Ramos (cell line): ENCODE results near the gene C1QTNF5.
"Not testable (repeated sequence)": the region's sequence is repeated elsewhere in the genome, so short reads cannot be mapped to it uniquely, and the experiment has no call there.

Experiments used
- in situ Hi-C: fragments of 300-500 bp; cut with MboI; formaldehyde crosslinking; loops from one replicate; pipeline ENCODE4 v1.14.3; 2022; ENCODE audit warnings: low sequenced_read_pairs; ENCODE audit not compliant: unreplicated experiment

Gene C1QTNF5, protein sequence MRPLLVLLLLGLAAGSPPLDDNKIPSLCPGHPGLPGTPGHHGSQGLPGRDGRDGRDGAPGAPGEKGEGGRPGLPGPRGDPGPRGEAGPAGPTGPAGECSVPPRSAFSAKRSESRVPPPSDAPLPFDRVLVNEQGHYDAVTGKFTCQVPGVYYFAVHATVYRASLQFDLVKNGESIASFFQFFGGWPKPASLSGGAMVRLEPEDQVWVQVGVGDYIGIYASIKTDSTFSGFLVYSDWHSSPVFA

DNA sequence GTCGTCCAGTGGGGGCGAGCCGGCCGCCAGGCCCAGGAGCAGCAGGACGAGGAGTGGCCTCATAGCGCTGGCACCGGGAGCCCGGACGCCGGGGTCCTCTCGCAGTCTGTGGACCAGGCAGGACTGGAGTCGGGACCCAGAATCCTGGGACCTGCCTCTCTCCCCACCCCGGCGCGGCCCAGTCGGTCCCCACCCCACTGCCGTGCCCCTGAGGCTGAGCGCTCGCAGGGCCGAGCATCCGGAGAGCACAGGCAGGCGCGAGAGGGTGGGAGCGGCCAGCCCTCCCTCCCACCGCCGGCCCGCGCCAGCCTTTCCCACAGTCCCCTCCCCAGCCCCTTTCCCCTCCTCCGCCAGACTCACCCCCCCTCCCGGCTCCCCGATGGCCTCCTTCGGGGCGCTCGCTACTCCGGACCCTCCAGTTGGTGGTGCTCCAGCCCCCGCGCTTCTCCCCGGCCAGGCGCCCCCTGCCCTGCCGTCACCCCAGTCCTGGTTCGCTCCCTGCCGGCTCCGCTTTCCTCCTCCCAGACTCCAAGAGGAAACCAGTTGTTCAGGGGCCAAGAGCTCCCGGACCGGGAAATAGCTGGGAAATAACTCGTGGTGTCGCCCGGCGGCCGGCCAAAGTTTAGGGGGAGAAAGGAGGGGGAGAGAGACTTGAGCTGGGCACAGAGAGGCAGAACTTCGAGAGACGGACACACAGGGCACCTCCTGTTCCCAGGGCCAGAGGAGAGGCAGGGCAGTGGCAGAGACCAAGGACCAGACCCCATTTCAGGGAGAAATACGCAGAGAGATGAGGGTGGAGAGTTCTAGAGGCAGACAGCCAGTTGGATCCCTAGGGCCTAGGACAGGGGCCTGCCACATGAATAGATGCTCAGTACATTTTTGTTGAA lies at the start of gene C1QTNF5:
C1QTNF5 (minus strand) TSS at position 549 of the 887 bp plus-strand sequence; CDS start at position 63, 486 bp downstream.
- in situ Hi-C loops: no loop called here

DNA sequence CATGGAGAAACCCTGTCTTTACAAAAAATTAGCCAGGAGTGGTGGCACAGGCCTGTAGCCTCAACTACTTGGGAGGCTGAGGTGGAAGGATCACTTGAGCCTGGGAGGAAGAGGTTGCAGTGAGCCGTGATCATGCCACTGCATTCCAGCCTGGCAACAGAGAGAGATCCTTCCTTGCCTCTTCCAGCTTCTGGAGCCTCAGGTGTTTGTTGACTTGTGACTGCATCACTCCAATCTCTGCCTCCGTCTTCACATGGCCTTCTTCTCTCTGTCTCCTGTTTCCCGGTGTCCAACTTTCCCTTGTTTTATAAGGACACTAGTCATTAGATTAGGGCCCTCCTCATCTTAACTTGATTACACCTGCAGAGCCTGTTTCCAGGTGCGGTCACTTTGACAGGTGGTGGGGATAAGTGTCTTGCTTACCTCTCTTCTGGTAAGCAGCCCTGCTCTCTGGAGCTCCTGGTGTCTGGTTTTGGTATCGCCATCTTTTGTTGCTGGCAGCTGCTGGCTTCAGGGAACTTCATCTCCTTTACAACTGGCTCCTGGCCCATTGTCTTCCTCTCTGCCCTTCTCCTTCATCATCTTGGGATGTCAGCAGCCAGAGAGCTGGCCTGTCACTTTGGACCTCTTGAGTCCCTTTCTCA lies 49.0 kb upstream of the C1QTNF5 start:
- in situ Hi-C loops: no loop called here

DNA sequence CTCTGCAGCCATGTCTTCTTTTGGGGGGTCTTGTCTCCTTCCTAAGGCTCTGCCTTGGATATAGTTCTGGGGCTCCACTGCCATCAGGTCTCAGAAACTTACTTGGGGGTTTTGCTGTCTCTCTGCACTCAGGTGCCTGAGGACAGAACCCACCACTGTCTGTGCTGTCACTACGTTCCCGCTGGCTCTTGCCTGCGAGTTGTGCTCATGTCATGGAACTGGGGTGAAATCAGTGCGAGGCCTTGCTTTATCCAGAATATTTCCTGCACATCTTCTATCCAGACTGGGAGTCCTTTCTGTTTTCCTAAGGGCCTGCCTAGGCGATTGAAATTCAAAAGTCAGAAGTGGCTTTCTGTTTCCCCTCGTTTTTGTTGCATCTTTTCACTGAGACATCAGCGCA lies 47.4 kb upstream of the C1QTNF5 start:
- in situ Hi-C loops: no loop called here

DNA sequence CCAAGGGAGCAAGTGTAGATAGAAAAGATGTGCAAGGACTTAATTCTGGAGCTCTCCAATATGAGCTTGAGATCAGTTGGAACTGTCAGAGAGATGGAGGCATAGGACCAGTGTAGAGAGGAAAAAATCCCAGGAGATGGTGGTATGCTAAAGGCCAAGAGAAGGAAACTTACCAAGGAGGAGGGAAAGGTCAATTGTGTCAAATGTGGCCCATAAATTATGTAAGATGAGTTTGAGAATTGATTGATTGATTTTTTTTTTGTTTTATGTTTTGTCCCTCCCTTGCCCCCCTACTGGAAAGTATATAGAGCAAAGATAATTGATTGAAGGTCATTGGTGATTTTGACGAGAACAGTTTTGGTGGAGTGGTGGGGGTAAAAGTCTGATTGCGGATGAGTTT lies 43.6 kb upstream of the C1QTNF5 start:
- in situ Hi-C loops: no loop called here

DNA sequence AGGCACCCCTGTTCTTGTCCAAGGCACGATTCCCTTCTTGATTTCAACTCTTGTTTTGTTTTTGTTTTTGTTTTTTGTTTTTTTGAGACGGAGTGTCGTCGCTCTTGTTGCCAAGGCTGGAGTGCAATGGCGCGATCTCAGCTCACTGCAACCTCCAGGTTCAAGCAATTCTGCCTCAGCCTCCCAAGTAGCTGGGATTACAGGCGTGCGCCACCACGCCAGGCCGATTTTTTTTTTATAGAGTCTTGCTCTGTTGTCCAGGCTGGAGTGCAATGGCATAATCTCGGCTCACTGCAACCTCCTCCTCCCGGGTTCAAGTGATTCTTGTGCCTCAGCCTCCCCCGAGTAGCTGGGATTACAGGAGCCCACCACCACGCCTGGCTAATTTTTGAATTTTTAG lies 41.8 kb upstream of the C1QTNF5 start:
- in situ Hi-C loops: not testable (repeated sequence)

DNA sequence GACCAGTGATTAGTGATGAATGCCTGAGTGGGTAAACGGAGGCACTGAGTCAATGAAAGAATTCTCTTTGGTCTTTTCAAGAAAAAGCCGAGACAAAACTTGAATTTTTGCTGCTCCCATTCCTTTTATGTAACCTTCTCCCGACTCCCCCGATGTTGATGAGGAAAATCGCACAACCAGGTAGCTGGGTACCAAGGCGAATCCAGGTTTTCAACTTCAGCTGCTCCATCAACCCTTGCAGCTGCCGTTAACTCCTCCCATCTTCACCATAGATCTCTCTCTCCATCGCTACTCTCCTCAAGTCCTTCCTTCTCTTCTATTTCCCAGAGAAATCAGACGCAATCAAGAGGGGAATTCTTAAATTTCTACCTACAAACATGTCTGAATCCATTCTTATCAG lies 41.4 kb upstream of the C1QTNF5 start:
- in situ Hi-C loops: no loop called here

DNA sequence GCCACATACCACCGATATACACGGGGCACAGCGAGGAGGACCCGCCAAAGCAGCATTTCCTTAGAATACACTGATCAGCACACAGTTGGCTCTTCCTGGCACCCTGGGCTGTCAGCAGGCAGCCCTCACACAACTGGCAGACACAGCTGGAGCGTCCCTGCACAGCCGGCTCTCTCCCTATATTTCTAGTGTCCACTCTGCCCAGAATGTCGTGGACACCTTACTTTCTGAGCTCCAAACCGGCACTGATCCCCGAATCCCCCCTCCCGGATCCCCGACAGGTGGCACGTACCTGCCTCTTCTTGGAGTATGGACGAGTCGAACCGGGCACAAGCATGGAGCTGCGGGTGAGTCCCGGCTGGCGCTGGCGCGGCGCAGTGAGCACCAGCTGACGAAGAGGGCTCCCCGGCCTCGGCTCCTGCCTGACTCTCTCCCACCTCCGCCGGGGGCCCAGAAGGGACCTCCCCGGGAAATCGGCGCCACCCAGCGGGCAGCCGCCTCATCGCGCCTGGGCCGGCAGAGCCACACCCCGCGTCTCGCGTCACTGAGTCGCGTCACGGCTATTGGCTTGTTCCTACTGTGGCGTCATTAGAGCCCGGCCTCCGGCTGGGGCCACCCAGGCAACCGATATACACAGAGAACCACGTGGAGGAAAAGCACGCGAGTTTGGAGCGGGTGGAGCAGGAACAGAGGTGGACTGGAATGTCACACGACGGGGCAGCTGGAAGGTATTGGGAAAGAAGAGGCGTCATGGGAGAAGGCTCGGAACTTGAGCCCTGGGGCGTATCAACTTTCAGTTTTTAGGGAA lies 40.7 kb upstream of the C1QTNF5 start, which contains the start of gene USP2:
USP2 (minus strand) TSS at position 510 of the 808 bp plus-strand sequence. CDS start 8,210 bp downstream, outside the sequence.
- in situ Hi-C loops: no loop called here

DNA sequence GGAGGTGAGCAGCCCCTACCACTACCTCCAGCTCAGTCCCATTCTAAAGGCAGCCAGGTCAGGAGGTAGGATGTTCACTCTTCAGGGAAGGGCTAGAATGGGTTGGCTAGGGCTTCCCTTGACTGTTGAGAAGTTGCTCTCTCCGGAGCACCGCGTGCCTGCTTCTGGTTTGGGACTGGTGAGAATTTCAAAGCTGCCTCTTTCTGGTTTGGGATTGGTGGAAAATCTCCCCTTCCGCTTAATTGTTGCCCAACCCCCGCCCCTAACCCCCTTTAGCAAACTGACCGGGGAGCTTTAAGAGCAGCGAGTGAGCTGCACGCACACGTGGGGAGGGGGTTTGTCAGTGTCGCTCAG lies 40.1 kb upstream of the C1QTNF5 start:
- in situ Hi-C loops: no loop called here

DNA sequence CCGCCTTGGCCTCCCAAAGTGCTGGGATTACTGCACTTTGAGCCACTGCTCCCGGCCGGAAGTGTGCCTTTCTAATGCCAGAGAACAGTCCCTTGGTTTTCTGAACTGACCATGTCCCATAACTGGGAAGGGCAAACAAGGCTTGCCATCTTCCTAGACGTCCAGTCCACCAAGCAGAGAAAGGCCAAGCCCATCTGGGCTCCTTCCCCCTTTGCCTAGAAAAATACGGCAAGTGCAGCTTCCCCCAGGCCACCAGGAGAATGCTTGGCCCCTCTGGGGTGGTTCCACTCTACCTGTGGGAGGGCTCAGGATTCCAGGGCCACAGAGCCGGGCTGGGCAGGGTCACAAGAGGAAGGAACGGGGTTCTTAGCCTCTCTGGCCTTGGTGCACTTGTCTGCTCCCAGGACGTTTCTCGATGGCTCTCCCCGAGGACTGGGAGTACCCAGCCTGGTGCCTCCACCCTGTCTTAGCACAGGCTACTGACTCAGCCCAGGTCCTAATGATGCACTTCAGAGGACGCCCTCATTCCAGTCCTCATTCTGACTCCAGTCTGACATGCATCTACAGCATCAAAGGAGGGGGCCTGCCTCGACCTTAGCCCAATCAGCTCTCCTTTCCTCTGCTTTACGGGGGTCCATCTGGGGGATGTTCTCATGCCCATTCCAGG lies 39.6 kb upstream of the C1QTNF5 start:
- in situ Hi-C loops: no loop called here

DNA sequence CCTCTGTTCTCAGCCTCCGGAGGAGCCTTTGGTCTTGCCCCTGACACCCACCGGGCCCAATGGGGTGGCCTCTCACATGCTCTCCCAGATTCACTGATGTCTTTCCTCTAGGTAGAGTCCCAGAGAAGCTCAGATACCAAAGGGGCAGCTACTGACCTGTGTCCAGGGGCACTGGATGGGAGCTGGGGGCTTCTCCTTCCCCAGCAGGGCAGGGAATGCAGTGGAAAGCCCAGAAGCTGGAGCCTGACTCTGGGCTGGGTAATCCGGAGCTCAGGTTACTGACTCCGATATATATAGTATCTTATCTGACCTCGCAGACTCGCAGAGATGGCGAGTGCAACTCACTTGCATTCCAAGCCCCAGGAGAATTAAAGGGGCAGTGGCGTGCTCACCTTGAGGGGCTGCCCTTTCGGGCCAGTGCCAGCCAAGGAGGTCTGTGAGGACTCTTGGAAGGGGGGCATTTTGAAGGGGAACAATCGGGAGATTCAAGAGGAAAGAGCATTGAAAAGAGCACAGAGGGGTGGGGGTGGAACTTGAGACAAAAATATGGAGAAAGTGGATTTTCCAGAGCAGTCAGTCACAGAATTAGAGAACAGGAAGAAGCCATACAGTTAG lies 38.3 kb upstream of the C1QTNF5 start:
- in situ Hi-C loops: no loop called here

DNA sequence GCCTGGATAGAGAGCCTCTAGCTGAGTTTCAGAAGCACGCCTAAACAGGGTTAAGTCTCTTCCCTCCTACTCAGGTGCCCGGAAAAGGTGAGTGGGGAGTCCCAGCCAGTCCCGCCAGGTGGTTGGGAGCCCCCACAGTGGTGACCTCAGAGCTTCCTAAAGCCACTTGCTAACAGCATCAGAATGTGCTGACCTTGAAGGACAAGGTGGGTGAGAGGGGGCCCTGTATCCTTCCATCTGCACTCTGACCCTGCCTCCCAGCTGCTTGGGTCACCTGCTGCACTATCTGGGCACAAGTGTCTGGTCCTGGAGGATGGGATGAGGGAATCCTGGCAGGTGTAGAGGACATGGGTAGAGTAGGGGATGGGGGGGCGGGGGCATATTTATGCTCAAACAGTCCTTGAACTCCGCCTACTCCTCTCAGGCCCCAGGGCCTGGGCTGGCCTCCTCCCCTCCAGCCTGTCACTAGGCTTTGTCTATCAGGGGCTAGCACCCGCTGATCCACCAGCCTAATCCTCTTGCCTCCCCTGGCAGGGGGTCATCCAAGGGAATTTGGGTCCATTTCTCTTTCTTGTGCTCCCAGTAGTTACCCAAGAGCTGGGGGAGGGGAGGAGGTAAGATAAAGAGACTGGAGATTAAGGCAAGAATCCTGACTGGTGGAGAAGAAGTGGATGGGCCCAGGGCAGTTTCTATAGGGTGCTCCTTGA lies 37.4 kb upstream of the C1QTNF5 start:
- in situ Hi-C loops: no loop called here

DNA sequence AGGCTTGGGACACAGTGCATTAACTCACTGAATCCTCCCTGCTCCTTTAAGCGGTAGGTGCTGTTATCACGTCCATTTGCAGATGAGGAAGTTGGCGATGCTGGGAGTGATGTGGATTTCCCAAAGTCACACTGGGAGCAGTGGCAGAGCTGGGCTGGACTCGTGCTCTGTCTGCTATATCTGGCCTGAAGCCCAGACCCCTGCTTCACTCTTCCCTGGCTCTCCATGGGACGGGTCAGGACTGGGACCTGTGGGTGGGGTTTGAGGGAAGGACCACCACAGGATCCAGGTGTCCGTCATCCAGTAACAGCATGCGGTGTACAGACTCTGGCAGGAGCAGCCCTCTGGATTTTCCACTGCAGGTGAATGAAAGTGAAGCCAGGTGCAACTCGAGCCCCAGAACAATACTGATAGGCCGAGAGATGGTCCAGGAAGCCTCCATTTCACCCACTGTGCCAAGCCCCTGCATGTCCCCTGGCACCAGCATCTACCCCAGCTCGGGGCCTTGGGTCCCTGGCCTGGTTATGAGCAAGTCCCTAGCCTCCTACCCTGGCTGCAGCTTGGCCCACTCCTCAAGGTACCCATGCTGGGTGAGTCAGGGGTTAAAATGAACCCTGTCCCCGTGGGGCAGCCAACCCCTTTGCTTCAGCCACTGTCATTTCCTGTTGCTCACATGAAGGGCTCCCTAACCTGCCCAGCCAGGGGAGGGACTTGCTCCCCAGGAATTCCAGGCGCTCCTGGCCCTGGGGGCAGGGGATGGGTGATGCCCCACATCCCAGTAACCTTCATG lies 36.6 kb upstream of the C1QTNF5 start:
- in situ Hi-C loops: no loop called here

DNA sequence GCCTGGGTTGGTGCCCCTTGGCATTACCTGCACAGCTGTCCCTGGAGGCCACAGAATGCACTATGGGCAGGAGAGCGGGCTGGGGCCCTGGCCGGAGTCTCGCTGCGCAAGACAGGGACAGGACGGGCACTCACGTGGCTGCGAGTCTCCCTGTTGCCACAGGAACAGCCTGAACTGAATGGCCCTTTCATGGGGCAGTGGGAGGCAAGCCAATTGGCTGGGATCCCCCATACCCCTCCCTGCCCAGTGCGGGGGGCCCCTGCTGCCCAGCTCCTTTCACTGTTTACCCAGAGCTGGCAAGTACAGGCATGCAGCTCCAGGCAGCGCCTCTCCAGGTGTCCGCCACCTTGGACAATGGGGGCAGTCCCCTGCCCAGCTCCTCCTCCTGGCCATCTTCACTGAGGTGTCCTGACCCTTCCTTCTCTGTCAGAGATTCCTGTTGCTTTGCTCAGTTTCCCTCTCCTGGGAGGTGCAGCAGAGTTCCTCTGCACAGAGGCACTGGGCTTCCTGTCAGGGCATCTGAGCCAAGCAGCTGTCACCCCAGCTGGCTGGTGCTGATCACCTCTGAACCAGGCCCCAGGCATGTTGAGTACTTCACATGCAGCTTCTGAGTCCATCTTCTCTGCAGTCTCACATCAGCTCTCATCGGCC lies 35.6 kb upstream of the C1QTNF5 start:
- in situ Hi-C loops: no loop called here

DNA sequence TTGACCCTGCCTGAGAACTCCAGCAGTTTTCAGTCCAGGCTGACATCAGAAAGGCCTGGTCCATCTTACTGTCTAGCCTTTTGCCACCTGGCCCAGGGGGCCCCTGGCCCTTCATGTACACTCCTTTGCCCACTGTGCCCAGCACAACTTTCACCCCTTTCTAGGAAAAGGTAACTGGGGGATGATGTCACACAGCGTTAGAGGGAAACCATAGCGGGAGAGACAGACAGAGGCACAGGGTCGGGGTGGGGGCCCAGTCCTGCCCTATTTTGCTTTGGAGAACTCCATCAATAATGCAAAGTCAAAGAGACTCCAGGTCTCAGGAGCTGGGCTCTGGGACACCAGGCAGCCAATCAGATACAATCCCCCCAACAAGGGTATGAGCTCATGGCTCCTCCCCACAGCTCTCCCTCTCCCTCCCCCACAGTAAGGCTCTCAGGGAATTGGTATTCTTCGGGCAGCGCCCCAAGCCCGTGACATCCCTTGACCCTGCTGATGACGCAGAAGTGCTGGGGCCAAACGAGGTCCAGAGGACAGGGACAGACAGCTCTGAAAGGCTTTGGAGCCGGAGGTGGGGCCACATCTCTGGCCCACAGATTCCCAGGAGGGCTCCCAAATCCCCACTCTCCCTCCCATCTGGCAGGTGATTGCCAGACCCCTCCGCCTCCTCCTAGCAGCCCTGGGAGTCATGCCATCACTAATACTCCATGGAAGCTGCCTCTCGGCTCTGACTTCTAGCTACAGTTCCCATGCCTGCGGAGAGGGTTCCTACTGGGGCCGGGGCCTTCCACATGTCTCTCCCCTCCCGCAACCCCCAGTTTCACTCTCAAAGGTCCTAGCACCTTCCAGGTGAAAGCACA lies 34.9 kb upstream of the C1QTNF5 start:
- in situ Hi-C loops: no loop called here

DNA sequence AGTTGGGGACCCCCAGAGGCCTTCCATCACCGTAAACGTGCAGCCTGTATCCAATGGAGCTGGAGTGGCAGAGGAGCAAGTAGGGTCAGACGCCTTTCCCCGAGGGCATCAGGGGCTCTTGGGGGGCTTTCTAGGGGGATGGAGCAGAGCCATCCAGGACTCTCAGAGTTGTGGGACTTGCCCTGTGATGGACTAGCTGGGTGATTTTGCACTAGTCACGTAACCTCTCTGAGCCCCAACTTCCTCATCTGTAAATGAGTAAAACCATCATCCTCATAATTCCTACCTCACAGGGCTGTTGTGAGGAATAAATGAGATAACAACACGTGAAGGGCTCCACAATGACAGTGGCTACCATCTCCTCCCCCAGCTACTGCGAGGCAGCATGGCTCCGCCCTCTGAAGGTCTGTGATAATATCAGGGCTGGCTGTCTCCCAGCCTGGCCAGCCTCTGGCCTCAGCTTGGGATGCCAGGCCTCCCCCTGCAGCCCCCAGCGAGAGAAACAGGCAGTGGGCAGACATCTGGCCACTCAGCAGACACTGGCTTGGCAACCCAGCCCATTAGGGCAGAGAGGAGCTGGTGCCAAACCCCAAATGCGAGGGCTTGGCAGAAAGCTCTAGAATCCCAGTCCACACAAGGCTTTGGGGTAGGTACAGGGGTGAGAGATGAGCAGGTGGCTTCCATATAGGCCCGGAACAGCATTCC lies 34.1 kb upstream of the C1QTNF5 start:
- in situ Hi-C loops: no loop called here
